Neutrophil (primary cell): ENCODE measurements around the gene RALGDS.

ENCODE experiments used
- H3K27ac ChIP-seq: fragments of 200-600 bp; sonication (generic); 2 replicates; pipeline ENCODE4 v1.5.1; 2016; ENCODE audit warnings: mild to moderate bottlenecking, moderate library complexity
- H3K27me3 ChIP-seq: fragments of 200-600 bp; sonication (generic); 2 replicates; pipeline ENCODE4 v1.6.0; 2016; ENCODE audit warnings: mild to moderate bottlenecking
- H3K36me3 ChIP-seq: fragments of 200-600 bp; sonication (generic); 2 replicates; pipeline ENCODE4 v1.5.1; 2017
- H3K4me1 ChIP-seq, 2 experiments: fragments of 200-600 bp in 1 of 2; sonication (generic) in 1 of 2; 1 replicate in 1 of 2; 2 replicates in 1 of 2; pipeline versions ENCODE4 v1.5.1 to v1.6.1; 2013 to 2016; ENCODE audit warnings: low read depth in 1 of 2, low read length in 1 of 2, mild to moderate bottlenecking in 1 of 2, moderate library complexity in 1 of 2; ENCODE audit not compliant: control insufficient read depth in 1 of 2, insufficient read depth in 1 of 2
- H3K4me3 ChIP-seq, 2 experiments: fragments of 200-600 bp in 1 of 2; sonication (generic) in 1 of 2; 1 replicate in 1 of 2; 2 replicates in 1 of 2; pipeline ENCODE4 v1.5.1; 2013 to 2016; ENCODE audit warnings: low read depth in 1 of 2, low read length in 1 of 2, mild to moderate bottlenecking in 1 of 2, moderate library complexity in 1 of 2
- H3K9me3 ChIP-seq: fragments of 200-600 bp; sonication (generic); 2 replicates; pipeline ENCODE4 v1.5.1; 2016
- CTCF ChIP-seq: fragments of 200-600 bp; sonication (generic); IDR thresholded peaks from 2 replicates; pipeline ENCODE4 v1.5.1; 2016; ENCODE audit warnings: antibody characterized with exemption

Gene RALGDS

GRCh38 chr9:133135146-133135745 lies 14.2 kb upstream of the RALGDS start:
- peaks cover 0 to 4% of the 10 kb centered on the region in 2 experiments for H3K4me1 ChIP-seq

GRCh38 chr9:133134388-133135145 lies 13.5 kb upstream of the RALGDS start:
- no peak overlapping the region for H3K4me3 ChIP-seq
- H3K36me3 ChIP-seq: no peaks in the 10 kb centered on the region
- peaks cover 0 to 4% of the 10 kb centered on the region in 2 experiments for H3K4me1 ChIP-seq
- TF ChIP-seq CTCF: no peak
- no peaks in the 10 kb centered on the region for H3K27me3 ChIP-seq
- no peaks in the 10 kb centered on the region for H3K9me3 ChIP-seq
- H3K27ac ChIP-seq: no peak overlapping the region

More at GRCh38 chr9:133135146-133135745, 14.2 kb upstream of the RALGDS start:
- Histone ChIP-seq H3K27ac (no peak overlapping the region), H3K9me3 (no peaks in the 10 kb centered on the region), H3K4me3 (no peak overlapping the region), H3K27me3 (no peaks in the 10 kb centered on the region), H3K36me3 (no peaks in the 10 kb centered on the region)
- TF ChIP-seq CTCF: no peak

GRCh38 chr9:133133681-133134387 lies 12.8 kb upstream of the RALGDS start:
- Histone ChIP-seq H3K9me3 (no peaks in the 10 kb centered on the region), H3K27ac (no peak overlapping the region), H3K4me1 (peaks cover 0 to 4% of the 10 kb centered on the region in 2 experiments), H3K27me3 (no peaks in the 10 kb centered on the region), H3K36me3 (no peaks in the 10 kb centered on the region), H3K4me3 (no peak overlapping the region)
- no peak for TF ChIP-seq CTCF

- peaks cover 0 to 4% of the 10 kb centered on the region in 2 experiments for H3K4me1 ChIP-seq
- TF ChIP-seq CTCF: no peak
Observed at GRCh38 chr9:133132174-133132573, 11.1 kb upstream of the RALGDS start.

GRCh38 chr9:133131506-133131905 lies 10.5 kb upstream of the RALGDS start:
- Histone ChIP-seq H3K27ac (no peak overlapping the region), H3K9me3 (no peaks in the 10 kb centered on the region), H3K4me1 (peaks cover 0 to 5% of the 10 kb centered on the region in 2 experiments), H3K4me3 (no peak overlapping the region), H3K27me3 (peaks cover 21% of the 10 kb centered on the region), H3K36me3 (no peaks in the 10 kb centered on the region)
- no peak for TF ChIP-seq CTCF

More at GRCh38 chr9:133132174-133132573, 11.1 kb upstream of the RALGDS start:
- Histone ChIP-seq H3K27ac (no peak overlapping the region), H3K4me3 (no peak overlapping the region), H3K36me3 (no peaks in the 10 kb centered on the region), H3K9me3 (no peaks in the 10 kb centered on the region), H3K27me3 (peaks cover 15% of the 10 kb centered on the region)
